ENCODE results near the gene CDH22. TPM values are rescaled to one million over a fixed set of nuclear protein-coding genes. Genes with fewer than 3 reads are reported as not detected.

The CDH22 gene
- total RNA-seq, 2 donors from 2014 or later = 0.22 to 0.77 TPM

DNA sequence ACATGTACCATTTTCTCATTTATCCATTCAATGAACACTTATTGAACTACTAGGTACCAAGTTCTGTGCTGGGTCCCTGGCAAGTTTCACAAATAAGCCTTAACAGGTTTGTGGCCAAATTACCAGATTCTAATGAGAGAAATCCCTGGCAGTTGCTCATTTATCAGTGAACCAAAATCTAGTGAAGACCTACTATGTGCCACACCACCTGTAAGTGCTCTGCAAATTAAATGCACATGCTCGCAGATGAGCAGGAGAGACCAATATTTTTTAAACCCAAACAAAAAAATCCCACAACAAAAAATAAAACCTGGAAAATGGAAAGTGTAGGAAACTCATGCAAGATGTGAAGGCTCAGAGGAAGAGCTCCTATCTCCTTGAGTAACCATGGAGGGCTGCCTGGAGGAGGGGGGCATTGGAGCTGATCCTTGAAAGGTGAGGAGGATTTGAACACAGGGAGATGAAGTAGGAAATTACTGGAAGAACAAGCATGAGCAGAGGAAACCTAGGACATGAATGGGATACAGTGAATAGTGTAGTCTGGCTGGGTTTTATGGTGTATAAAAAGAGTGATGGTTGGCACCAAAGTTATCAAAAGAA is 48.9 kb downstream of the CDH22 start:
- no peak overlapping the region for H3K9ac ChIP-seq (ENCODE audit: extremely low read depth, low read length, poor library complexity, severe bottlenecking)
- H3K4me1 Mint-ChIP-seq = no peaks in the 10 kb centered on the region
- H3K9me3 Mint-ChIP-seq = no peaks in the 10 kb centered on the region
- peaks cover 11% of the 10 kb centered on the region for H3K27me3 ChIP-seq (ENCODE audit: control insufficient read depth, insufficient read depth, low read length, poor library complexity, severe bottlenecking)
- no peak overlapping the region for H3K27ac Mint-ChIP-seq
- no peak overlapping the region for H3K4me3 ChIP-seq (ENCODE audit: low read length)
- WGBS, 2 experiments (ENCODE audit: insufficient coverage in 1 of 2, insufficient read length in 1 of 2) = 85% methylated on average over 1 of the region's 1 CpG; no CpG with 5 or more reads in 1 of the 2 experiments
- no peaks in the 10 kb centered on the region for H3K9me3 ChIP-seq (ENCODE audit: control insufficient read depth, low read length)
- no peak for DNase-seq
- H3K36me3 Mint-ChIP-seq (ENCODE audit: low read depth) = no peaks in the 10 kb centered on the region
- no peaks in the 10 kb centered on the region for H3K4me1 ChIP-seq (ENCODE audit: control insufficient read depth, insufficient read depth, low read length)
- no peaks in the 10 kb centered on the region for H3K36me3 ChIP-seq (ENCODE audit: control insufficient read depth, insufficient read depth, low read length)
- H3K4me3 Mint-ChIP-seq = no peak overlapping the region
- TF ChIP-seq, protein P1, sequence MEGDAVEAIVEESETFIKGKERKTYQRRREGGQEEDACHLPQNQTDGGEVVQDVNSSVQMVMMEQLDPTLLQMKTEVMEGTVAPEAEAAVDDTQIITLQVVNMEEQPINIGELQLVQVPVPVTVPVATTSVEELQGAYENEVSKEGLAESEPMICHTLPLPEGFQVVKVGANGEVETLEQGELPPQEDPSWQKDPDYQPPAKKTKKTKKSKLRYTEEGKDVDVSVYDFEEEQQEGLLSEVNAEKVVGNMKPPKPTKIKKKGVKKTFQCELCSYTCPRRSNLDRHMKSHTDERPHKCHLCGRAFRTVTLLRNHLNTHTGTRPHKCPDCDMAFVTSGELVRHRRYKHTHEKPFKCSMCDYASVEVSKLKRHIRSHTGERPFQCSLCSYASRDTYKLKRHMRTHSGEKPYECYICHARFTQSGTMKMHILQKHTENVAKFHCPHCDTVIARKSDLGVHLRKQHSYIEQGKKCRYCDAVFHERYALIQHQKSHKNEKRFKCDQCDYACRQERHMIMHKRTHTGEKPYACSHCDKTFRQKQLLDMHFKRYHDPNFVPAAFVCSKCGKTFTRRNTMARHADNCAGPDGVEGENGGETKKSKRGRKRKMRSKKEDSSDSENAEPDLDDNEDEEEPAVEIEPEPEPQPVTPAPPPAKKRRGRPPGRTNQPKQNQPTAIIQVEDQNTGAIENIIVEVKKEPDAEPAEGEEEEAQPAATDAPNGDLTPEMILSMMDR (conservative IDR thresholded peaks at IDR 0.05) = no peak
- H3K27ac ChIP-seq (ENCODE audit: low read depth, low read length) = no peak overlapping the region
- peaks cover 18% of the 10 kb centered on the region for H3K27me3 Mint-ChIP-seq (ENCODE audit: insufficient read depth)

GRCh38 chr20:46257887-46258286 is 50.4 kb downstream of the CDH22 start:
- Mint-ChIP-seq H3K4me3 (no peak overlapping the region), H3K27me3 (ENCODE audit: insufficient read depth) (peaks cover 26% of the 10 kb centered on the region), H3K4me1 (no peaks in the 10 kb centered on the region), H3K27ac (no peak overlapping the region), H3K9me3 (no peaks in the 10 kb centered on the region), H3K36me3 (ENCODE audit: low read depth) (no peaks in the 10 kb centered on the region)
- Histone ChIP-seq H3K4me1 (ENCODE audit: control insufficient read depth, insufficient read depth, low read length) (no peaks in the 10 kb centered on the region), H3K27me3 (ENCODE audit: control insufficient read depth, insufficient read depth, low read length, poor library complexity, severe bottlenecking) (peaks cover 25% of the 10 kb centered on the region), H3K9ac (ENCODE audit: extremely low read depth, low read length, poor library complexity, severe bottlenecking) (no peak overlapping the region), H3K4me3 (ENCODE audit: low read length) (no peak overlapping the region), H3K9me3 (ENCODE audit: control insufficient read depth, low read length) (no peaks in the 10 kb centered on the region), H3K27ac (ENCODE audit: low read depth, low read length) (no peak overlapping the region), H3K36me3 (ENCODE audit: control insufficient read depth, insufficient read depth, low read length) (no peaks in the 10 kb centered on the region)
- DNase-seq = no peak
- WGBS, 2 experiments (ENCODE audit: insufficient coverage in 1 of 2, insufficient read length in 1 of 2) = 86 to 100% methylated on average over 1 to 4 of the region's 4 CpGs
- TF ChIP-seq, protein P1 (conservative IDR thresholded peaks at IDR 0.05) = no peak

- H3K27me3 ChIP-seq (ENCODE audit: control insufficient read depth, insufficient read depth, low read length, poor library complexity, severe bottlenecking) = peaks cover 41% of the 10 kb centered on the region
- no peaks in the 10 kb centered on the region for H3K9me3 Mint-ChIP-seq
- no peak overlapping the region for H3K9ac ChIP-seq (ENCODE audit: extremely low read depth, low read length, poor library complexity, severe bottlenecking)
- H3K4me3 Mint-ChIP-seq = no peak overlapping the region
- no peak overlapping the region for H3K27ac ChIP-seq (ENCODE audit: low read depth, low read length)
- no peaks in the 10 kb centered on the region for H3K9me3 ChIP-seq (ENCODE audit: control insufficient read depth, low read length)
- TF ChIP-seq, protein P1 (conservative IDR thresholded peaks at IDR 0.05) = no peak
- no peaks in the 10 kb centered on the region for H3K36me3 Mint-ChIP-seq (ENCODE audit: low read depth)
- no peaks in the 10 kb centered on the region for H3K36me3 ChIP-seq (ENCODE audit: control insufficient read depth, insufficient read depth, low read length)
- H3K27me3 Mint-ChIP-seq (ENCODE audit: insufficient read depth) = peaks cover 41% of the 10 kb centered on the region
- no peaks in the 10 kb centered on the region for H3K4me1 Mint-ChIP-seq
- H3K4me1 ChIP-seq (ENCODE audit: control insufficient read depth, insufficient read depth, low read length) = no peaks in the 10 kb centered on the region
- 82 to 87% methylated on average over 3 of the region's 4 CpGs for WGBS, 2 experiments (ENCODE audit: insufficient coverage in 1 of 2, insufficient read length in 1 of 2)
- no peak overlapping the region for H3K4me3 ChIP-seq (ENCODE audit: low read length)
- DNase-seq = no peak
- H3K27ac Mint-ChIP-seq = no peak overlapping the region
These were observed 52.0 kb downstream of the CDH22 start for GRCh38 chr20:46256293-46256692.
